Astrocyte of the spinal cord (primary cell): ENCODE results near the gene SEZ6L2.
"Not testable (repeated sequence)": the region's sequence is repeated elsewhere in the genome, so short reads cannot be mapped to it uniquely, and the experiment has no call there.

ENCODE experiments used
- DNase-seq: peaks from one replicate; pipeline ENCODE4 v3.0.0; 2011; ENCODE audit warnings: low read depth, low spot score
- H3K4me3 ChIP-seq: 2 replicates; pipeline ENCODE4 v1.5.1; 2011; ENCODE audit warnings: low read depth, mild to moderate bottlenecking, low read length, moderate library complexity
- in situ Hi-C: cut with HindIII; loops from 2 replicates; pipeline ENCODE4 v1.10.0; 2017; ENCODE audit warnings: low sequenced_read_pairs
- TF ChIP-seq, protein P1 (sequence below): IDR thresholded peaks from 2 replicates; pipeline ENCODE4 v1.5.1; 2012; ENCODE audit warnings: low read depth, mild to moderate bottlenecking, low read length, inconsistent platforms

The SEZ6L2 gene

DNA sequence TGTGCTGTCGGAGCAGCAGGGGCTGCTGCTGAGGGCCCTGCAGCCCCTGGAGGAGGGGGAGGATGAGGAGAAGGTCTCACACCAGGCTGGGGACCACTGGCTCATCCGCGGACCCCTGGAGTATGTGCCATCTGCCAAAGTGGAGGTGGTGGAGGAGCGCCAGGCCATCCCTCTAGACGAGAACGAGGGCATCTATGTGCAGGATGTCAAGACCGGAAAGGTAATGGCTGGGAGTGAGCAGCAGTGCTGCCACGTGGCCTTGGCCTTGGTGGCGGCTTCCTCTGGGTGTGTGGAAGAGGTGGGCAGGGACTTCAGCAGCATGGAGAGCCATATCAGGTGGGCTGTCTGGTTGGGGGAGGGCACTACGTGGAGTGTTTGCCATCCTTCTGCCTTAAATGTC is 59.1 kb downstream of the SEZ6L2 start:
- DNase-seq, result no peak
- in situ Hi-C loops, result no loop called here
- H3K4me3 ChIP-seq, result no peak overlapping the region
- TF ChIP-seq, protein P1, sequence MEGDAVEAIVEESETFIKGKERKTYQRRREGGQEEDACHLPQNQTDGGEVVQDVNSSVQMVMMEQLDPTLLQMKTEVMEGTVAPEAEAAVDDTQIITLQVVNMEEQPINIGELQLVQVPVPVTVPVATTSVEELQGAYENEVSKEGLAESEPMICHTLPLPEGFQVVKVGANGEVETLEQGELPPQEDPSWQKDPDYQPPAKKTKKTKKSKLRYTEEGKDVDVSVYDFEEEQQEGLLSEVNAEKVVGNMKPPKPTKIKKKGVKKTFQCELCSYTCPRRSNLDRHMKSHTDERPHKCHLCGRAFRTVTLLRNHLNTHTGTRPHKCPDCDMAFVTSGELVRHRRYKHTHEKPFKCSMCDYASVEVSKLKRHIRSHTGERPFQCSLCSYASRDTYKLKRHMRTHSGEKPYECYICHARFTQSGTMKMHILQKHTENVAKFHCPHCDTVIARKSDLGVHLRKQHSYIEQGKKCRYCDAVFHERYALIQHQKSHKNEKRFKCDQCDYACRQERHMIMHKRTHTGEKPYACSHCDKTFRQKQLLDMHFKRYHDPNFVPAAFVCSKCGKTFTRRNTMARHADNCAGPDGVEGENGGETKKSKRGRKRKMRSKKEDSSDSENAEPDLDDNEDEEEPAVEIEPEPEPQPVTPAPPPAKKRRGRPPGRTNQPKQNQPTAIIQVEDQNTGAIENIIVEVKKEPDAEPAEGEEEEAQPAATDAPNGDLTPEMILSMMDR, result no peak

DNA sequence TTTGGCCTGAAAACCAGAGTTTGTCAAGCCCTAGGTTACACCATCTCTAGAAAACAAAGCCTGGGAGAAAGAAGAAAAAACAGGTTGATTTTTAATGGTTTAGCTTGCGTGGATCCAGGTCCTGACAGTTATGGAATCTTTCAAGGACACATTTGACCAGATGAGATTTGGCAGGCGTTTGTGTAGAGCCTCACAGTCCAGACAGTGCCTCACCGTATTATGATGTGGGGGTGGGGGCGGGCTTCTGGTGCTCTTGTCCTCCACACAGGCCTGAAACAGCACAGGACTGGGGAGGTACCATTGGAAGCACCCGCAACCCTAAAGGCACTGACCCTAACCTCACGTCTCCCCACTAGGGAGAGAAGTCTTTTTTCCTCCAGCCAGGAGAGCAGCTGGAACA is 59.5 kb downstream of the SEZ6L2 start:
- in situ Hi-C loops, result no loop called here
- H3K4me3 ChIP-seq, result no peak overlapping the region
- no peak for DNase-seq
- TF ChIP-seq, protein P1, result no peak

DNA sequence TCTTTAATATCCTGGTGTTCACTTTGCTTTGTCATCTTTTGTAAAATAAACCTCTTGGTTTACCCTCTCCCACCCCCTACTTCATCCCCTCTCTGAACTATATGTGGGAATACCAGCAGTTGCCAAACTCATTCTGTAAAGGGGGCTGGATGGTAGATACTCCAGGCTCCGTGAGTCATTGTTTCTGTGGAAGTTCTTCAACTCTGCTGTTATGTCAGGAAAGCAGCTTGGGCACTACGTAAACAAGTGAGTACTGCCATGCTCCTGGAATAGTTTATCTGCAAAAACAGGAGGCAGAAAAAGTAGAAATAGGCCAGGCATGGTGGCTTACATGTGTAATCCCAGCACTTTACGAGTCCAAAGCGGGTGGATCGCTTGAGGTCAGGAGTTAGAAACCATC is 61.5 kb downstream of the SEZ6L2 start:
- in situ Hi-C loops, result no loop called here
- TF ChIP-seq, protein P1, result no peak

DNA sequence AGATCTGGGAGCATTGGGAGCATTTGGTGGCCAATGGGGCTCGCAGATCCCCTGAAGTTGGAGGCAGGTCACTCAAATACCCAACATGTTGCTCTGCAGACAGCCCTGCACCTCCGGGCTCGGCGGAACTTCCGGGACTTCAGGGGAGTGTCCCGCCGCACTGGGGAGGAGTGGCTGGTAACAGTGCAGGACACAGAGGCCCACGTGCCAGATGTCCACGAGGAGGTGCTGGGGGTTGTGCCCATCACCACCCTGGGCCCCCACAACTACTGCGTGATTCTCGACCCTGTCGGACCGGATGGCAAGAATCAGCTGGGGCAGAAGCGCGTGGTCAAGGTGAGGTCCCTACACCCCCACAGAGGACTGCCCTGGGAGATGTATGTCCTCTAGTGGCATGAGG is 62.7 kb downstream of the SEZ6L2 start:
- in situ Hi-C loops, result no loop called here
- TF ChIP-seq, protein P1, result no peak
- no peak overlapping the region for H3K4me3 ChIP-seq
- no peak for DNase-seq

More for the DNA sequence above, 61.5 kb downstream of the SEZ6L2 start:
- no peak for DNase-seq
- no peak overlapping the region for H3K4me3 ChIP-seq

DNA sequence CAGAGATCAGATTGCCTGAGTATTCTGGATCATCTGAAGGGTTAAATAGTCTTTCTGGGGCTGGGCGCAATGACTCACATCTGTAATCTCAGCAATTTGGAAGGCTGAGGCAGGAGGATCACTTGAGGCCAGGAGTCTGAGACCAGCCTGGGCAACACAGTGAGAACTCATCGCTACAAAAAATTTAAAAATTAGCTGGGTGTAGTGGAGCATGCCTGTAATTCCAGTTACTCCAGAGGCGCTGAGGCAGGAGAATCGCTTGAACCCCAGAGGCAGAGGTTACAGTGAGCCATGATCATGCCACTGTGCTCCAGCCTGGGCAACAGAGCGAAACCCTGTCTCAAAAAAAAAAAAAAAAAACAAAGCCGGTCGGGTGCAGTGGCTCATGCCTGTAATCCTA is 63.4 kb downstream of the SEZ6L2 start:
- no peak for DNase-seq
- H3K4me3 ChIP-seq, result no peak overlapping the region
- TF ChIP-seq, protein P1, result no peak
- in situ Hi-C loops, result no loop called here

DNA sequence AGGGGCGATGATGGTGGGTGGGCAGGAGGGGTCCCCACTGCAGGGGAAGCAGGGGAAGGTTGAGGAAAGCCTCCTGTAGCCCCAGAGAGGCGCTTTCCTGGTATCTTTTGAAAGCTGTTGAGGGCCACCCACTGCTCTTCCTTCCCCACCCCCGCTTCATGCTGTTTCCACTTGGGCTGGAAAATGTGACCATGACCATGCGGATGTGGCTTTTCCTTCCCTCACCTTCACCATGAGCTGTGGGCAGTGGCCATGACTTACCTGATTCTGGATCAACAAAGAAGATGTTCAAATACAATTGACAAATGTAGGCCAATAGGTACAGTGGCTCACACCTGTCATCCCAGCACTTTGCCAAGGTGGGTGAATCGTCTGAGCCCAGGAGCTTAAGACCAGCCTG is 65.3 kb downstream of the SEZ6L2 start:
- DNase-seq, result no peak
- TF ChIP-seq, protein P1, result no peak
- in situ Hi-C loops, result no loop called here
- no peak overlapping the region for H3K4me3 ChIP-seq

DNA sequence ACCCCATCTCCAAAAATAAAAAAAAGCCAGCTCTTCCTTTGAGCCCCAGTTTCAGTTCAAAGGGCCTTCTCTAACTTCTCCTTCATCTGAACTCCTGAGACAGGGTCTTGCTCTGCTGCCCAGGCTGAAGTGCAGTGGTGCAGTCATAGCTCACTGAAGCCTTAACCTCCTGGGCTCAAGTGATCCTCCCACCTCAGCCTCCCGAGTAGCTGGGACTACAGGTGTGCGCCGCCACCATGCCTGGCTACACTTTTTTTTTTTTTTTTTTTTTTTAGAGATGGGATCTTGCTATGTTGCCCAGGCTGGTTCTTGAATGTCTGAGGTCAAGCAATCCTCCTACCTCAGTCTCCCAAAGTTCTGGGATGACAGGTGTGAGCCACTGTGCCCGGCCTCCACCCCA is 66.1 kb downstream of the SEZ6L2 start:
- in situ Hi-C loops, DNase-seq, H3K4me3 ChIP-seq: not testable (repeated sequence)
